SK-N-SH treated with all-trans-retinoic acid at 6 μM for 48 hours (cell line): ENCODE measurements around the gene CHST12.

Source experiments
- ATAC-seq: fragments of 200-7000 bp; cut with Tn5 transposase; 3 replicates; pipeline ENCODE4 v1.9.1; 2020; ENCODE audit warnings: mild to moderate bottlenecking, moderate library complexity
- ARNTL ChIP-seq: fragments of 450-650 bp; formaldehyde crosslinking; IDR thresholded peaks from 2 replicates; pipeline ENCODE4 v1.5.0; 2020; ENCODE audit warnings: low read depth, mild to moderate bottlenecking, moderate library complexity, borderline replicate concordance
- ESRRG ChIP-seq: fragments of 250-450 bp; sonication (Bioruptor Pico); IDR thresholded peaks from 2 replicates; pipeline ENCODE4 v1.6.1; 2021; ENCODE audit warnings: mild to moderate bottlenecking
- ISL1 ChIP-seq: fragments of 250-450 bp; sonication (Bioruptor Pico); IDR thresholded peaks from 2 replicates; pipeline ENCODE4 v2.1.2; 2022; ENCODE audit warnings: mild to moderate bottlenecking, moderate library complexity
- OSR1 ChIP-seq: fragments of 250-450 bp; sonication (Bioruptor Pico); IDR thresholded peaks from 2 replicates; pipeline ENCODE4 v1.8.0; 2022; ENCODE audit warnings: moderate library complexity, mild to moderate bottlenecking, inconsistent platforms
- PPARA ChIP-seq: fragments of 250-450 bp; sonication (Bioruptor Pico); IDR thresholded peaks from 2 replicates; pipeline ENCODE4 v1.5.0; 2020; ENCODE audit warnings: mild to moderate bottlenecking, borderline replicate concordance
- SNAI2 ChIP-seq: fragments of 250-450 bp; sonication (Bioruptor Pico); IDR thresholded peaks from 2 replicates; pipeline ENCODE4 v1.5.0; 2020; ENCODE audit warnings: mild to moderate bottlenecking, moderate library complexity
- TCF4 ChIP-seq: fragments of 250-450 bp; sonication (Bioruptor Pico); IDR thresholded peaks from 2 replicates; pipeline ENCODE4 v1.8.0; 2021; ENCODE audit warnings: mild to moderate bottlenecking, moderate library complexity, borderline replicate concordance
- TOX ChIP-seq: fragments of 250-450 bp; sonication (Bioruptor Pico); IDR thresholded peaks from 2 replicates; pipeline ENCODE4 v1.8.0; 2021; ENCODE audit warnings: mild to moderate bottlenecking, moderate library complexity, borderline replicate concordance
- ZC3H10 ChIP-seq: fragments of 250-450 bp; sonication (Bioruptor Pico); IDR thresholded peaks from 2 replicates; pipeline ENCODE4 v1.5.1; 2021; ENCODE audit warnings: mild to moderate bottlenecking, moderate library complexity
- ZFP3 ChIP-seq: fragments of 250-450 bp; sonication (Bioruptor Pico); IDR thresholded peaks from 2 replicates; pipeline ENCODE4 v1.5.0; 2020; ENCODE audit warnings: mild to moderate bottlenecking, moderate library complexity
- ZFP30 ChIP-seq: fragments of 450-650 bp; formaldehyde crosslinking; IDR thresholded peaks from 2 replicates; pipeline ENCODE4 v1.5.0; 2022; ENCODE audit warnings: mild to moderate bottlenecking, moderate library complexity
- ZNF70 ChIP-seq: fragments of 450-650 bp; formaldehyde crosslinking; IDR thresholded peaks from 2 replicates; pipeline ENCODE4 v1.5.0; 2020; ENCODE audit warnings: mild to moderate bottlenecking, moderate library complexity
- TF ChIP-seq, protein P1 (sequence below): fragments of 250-450 bp; sonication (Bioruptor Pico); IDR thresholded peaks from 2 replicates; pipeline ENCODE4 v1.5.1; 2021; ENCODE audit warnings: mild to moderate bottlenecking, moderate library complexity
- TF ChIP-seq, protein P2 (sequence below): fragments of 250-450 bp; sonication (Bioruptor Pico); IDR thresholded peaks from 2 replicates; pipeline ENCODE4 v1.8.0; 2020; ENCODE audit warnings: mild to moderate bottlenecking, moderate library complexity, borderline replicate concordance
- TF ChIP-seq, protein P3 (sequence below): fragments of 250-450 bp; sonication (Bioruptor Pico); IDR thresholded peaks from 2 replicates; pipeline ENCODE4 v1.5.1; 2020; ENCODE audit warnings: low read depth, mild to moderate bottlenecking, moderate library complexity
- TF ChIP-seq, protein P4 (sequence below): fragments of 250-450 bp; sonication (Bioruptor Pico); IDR thresholded peaks from 2 replicates; pipeline ENCODE4 v1.8.0; 2021; ENCODE audit warnings: low read depth, mild to moderate bottlenecking, moderate library complexity, borderline replicate concordance

The CHST12 gene

DNA sequence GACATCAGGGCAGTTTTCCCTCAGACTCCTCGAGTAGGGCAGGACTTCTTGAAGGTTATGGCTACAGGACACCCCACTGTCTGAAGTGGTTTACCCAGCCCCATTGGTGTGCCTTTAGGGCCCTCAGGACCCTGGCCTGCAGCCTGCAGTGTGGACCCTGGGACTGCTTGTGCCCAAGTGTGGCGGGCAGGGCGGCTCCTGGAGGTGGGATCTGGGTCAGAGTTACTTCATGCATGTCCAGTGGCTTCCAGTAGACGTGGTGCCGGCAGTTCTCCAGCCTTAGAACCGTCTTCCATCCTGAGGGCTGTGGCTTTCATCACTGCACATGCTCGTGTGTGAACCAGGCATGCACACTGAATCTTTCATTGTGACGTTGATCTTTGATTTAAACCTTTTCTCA, 32.1 kb upstream of the CHST12 start:
- no peak for ATAC-seq
- TF ChIP-seq ISL1 (CRISPR knock-in tag): no peak
- TF ChIP-seq, protein P1, sequence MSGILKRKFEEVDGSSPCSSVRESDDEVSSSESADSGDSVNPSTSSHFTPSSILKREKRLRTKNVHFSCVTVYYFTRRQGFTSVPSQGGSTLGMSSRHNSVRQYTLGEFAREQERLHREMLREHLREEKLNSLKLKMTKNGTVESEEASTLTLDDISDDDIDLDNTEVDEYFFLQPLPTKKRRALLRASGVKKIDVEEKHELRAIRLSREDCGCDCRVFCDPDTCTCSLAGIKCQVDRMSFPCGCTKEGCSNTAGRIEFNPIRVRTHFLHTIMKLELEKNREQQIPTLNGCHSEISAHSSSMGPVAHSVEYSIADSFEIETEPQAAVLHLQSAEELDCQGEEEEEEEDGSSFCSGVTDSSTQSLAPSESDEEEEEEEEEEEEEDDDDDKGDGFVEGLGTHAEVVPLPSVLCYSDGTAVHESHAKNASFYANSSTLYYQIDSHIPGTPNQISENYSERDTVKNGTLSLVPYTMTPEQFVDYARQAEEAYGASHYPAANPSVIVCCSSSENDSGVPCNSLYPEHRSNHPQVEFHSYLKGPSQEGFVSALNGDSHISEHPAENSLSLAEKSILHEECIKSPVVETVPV (CRISPR knock-in tag): no peak
- TF ChIP-seq, protein P2, sequence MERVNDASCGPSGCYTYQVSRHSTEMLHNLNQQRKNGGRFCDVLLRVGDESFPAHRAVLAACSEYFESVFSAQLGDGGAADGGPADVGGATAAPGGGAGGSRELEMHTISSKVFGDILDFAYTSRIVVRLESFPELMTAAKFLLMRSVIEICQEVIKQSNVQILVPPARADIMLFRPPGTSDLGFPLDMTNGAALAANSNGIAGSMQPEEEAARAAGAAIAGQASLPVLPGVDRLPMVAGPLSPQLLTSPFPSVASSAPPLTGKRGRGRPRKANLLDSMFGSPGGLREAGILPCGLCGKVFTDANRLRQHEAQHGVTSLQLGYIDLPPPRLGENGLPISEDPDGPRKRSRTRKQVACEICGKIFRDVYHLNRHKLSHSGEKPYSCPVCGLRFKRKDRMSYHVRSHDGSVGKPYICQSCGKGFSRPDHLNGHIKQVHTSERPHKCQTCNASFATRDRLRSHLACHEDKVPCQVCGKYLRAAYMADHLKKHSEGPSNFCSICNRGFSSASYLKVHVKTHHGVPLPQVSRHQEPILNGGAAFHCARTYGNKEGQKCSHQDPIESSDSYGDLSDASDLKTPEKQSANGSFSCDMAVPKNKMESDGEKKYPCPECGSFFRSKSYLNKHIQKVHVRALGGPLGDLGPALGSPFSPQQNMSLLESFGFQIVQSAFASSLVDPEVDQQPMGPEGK (CRISPR knock-in tag): no peak

DNA sequence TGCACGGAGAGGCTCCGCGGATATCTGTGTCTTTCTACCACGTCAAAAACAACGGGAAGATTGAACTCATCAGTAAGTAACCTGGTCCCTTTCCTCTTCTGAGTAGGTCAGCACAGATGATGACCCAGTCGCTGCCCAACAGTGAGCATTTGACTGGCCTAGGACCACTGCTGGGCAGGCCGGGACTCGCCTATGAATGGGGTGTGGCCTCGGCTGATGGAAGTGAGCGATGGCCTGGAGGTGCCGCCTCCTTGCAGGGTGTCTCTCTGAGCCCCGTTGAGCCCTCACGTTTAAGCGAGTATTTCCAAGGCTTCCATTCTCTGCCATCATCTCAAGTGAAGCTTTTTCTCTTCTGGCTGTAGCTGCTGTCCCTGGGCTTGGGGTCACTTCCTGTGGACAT, 30.7 kb upstream of the CHST12 start:
- no peak for TF ChIP-seq SNAI2 (CRISPR knock-in tag)
- no peak for TF ChIP-seq ARNTL (CRISPR knock-in tag)
- TF ChIP-seq, protein P2 (CRISPR knock-in tag): no peak
- no peak for TF ChIP-seq OSR1
- TF ChIP-seq PPARA: no peak
- TF ChIP-seq, protein P3, sequence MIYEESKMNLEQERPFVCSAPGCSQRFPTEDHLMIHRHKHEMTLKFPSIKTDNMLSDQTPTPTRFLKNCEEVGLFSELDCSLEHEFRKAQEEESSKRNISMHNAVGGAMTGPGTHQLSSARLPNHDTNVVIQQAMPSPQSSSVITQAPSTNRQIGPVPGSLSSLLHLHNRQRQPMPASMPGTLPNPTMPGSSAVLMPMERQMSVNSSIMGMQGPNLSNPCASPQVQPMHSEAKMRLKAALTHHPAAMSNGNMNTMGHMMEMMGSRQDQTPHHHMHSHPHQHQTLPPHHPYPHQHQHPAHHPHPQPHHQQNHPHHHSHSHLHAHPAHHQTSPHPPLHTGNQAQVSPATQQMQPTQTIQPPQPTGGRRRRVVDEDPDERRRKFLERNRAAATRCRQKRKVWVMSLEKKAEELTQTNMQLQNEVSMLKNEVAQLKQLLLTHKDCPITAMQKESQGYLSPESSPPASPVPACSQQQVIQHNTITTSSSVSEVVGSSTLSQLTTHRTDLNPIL (CRISPR knock-in tag): no peak
- no peak for TF ChIP-seq ESRRG (CRISPR knock-in tag)
- no peak for TF ChIP-seq TOX (CRISPR knock-in tag)
- TF ChIP-seq, protein P1 (CRISPR knock-in tag): no peak
- TF ChIP-seq ISL1 (CRISPR knock-in tag): no peak
- no peak for ATAC-seq

DNA sequence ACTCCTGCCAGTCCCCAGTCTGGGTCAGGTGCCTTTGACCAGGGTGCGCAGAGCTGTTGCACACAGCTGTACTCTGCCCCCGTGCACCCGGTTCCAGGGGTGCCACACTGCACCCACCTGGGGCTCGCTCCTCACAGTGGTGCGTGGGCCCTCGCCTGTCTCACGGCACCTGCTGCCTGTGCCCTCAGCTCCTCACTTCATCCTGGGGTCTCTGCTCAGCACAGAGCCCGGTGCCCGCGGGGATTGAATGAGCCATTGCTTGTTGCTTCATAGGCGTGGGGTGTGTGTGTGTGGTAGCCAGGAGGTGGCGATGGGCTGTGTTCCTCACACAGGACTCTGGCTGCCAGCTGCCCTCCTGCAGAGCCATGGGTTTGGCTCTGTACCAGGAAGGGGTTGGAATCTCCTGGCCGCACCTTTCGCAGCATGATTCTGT, 30.3 kb upstream of the CHST12 start:
- TF ChIP-seq PPARA: no peak
- ATAC-seq: peak; percentile 12; the same call in 1 of the 3 replicates

DNA sequence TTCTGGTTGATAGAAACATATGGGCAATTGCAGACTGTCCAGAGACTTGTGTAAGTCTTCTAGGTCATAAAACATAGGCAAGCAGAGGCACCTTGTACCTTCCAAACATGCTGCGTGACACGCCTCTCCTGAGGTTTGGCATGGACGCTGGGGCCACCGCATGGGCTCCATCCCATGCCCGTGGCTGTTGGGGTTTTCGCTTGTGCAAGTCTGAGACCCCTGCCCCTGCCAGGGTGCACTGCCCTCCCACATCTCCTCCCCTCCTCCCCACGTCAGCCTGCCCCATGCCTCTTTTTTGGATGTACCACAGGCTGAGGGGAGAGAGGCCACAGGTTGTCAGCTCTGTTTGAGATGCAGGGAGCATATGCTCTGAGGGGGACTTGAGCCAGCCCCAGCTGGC, 29.8 kb upstream of the CHST12 start:
- ATAC-seq: no peak
- TF ChIP-seq SNAI2 (CRISPR knock-in tag): no peak
- TF ChIP-seq, protein P4, sequence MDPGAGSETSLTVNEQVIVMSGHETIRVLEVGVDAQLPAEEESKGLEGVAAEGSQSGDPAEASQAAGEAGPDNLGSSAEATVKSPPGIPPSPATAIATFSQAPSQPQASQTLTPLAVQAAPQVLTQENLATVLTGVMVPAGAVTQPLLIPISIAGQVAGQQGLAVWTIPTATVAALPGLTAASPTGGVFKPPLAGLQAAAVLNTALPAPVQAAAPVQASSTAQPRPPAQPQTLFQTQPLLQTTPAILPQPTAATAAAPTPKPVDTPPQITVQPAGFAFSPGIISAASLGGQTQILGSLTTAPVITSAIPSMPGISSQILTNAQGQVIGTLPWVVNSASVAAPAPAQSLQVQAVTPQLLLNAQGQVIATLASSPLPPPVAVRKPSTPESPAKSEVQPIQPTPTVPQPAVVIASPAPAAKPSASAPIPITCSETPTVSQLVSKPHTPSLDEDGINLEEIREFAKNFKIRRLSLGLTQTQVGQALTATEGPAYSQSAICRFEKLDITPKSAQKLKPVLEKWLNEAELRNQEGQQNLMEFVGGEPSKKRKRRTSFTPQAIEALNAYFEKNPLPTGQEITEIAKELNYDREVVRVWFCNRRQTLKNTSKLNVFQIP (CRISPR knock-in tag): no peak
- TF ChIP-seq ZC3H10 (CRISPR knock-in tag): no peak
- TF ChIP-seq OSR1: no peak
- no peak for TF ChIP-seq ZNF70
- no peak for TF ChIP-seq ZFP3 (CRISPR knock-in tag)
- TF ChIP-seq ESRRG (CRISPR knock-in tag): no peak
- TF ChIP-seq, protein P1 (CRISPR knock-in tag): no peak
- no peak for TF ChIP-seq ZFP30 (CRISPR knock-in tag)
- no peak for TF ChIP-seq TCF4 (CRISPR knock-in tag)
- no peak for TF ChIP-seq TOX (CRISPR knock-in tag)
- TF ChIP-seq, all 23 proteins: peak for 0
